Measurements from ENCODE around the gene ABCA2. TPM values are rescaled to one million over a fixed set of nuclear protein-coding genes. Genes with fewer than 3 reads are reported as not detected.

The ABCA2 gene
- total RNA-seq, 4 donors from 2014 or later = 10.4 to 44.7 (median 33.4) TPM

DNA sequence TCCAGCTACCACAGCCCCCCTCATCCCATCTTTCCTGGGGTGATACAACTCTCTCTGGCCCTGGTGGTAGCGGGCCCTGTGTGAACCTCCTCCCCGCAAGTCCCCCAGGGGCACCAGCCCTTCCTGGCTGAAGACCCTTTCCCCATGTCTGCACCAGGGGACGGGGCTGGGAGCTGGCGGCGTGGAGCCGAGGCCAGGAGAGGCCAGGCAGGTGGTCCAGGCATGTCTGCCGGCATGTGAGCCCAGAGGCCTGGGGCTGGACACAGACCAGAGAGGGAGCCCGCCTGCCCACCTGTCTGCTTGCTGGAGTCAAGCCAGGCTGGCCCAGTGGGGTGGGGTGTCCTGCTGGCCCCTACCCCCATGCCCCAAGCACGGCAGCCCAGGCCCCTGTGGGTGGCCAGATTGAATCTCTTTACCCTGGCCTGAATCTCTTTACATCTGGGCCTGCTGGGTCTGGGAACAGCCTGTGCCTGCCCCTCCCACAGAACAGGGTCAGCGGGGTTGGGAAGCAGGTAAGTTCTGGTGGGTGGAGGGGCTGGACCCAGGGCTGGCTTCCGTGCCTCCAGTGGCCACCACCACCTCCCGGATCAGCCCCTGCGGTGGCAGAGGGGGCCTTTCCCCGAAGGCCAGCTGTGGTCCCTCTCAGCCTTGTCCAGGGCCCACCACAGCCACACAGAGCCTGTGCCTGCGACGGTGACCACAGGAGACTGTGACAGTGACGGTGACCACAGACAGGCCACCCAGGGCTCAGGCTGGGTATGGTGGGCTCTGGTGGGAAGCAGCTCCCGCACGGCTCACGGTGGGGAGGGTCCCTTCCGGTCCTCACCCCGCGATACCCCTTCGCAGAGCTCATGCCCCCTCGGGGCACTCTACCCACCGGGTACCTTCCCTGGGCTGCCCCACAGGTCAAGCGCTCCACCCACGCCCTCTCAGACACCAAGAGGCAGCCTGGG lies 68.9 kb downstream of the ABCA2 start:
- TF ChIP-seq, protein P1, sequence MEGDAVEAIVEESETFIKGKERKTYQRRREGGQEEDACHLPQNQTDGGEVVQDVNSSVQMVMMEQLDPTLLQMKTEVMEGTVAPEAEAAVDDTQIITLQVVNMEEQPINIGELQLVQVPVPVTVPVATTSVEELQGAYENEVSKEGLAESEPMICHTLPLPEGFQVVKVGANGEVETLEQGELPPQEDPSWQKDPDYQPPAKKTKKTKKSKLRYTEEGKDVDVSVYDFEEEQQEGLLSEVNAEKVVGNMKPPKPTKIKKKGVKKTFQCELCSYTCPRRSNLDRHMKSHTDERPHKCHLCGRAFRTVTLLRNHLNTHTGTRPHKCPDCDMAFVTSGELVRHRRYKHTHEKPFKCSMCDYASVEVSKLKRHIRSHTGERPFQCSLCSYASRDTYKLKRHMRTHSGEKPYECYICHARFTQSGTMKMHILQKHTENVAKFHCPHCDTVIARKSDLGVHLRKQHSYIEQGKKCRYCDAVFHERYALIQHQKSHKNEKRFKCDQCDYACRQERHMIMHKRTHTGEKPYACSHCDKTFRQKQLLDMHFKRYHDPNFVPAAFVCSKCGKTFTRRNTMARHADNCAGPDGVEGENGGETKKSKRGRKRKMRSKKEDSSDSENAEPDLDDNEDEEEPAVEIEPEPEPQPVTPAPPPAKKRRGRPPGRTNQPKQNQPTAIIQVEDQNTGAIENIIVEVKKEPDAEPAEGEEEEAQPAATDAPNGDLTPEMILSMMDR (IDR thresholded peaks at IDR 0.05) = no peak
- TF ChIP-seq POLR2AphosphoS5 (IDR thresholded peaks at IDR 0.05) (no peak), EP300 (IDR thresholded peaks at IDR 0.05) (no peak), POLR2A (IDR thresholded peaks at IDR 0.05) (no peak)
- 93% methylated on average over 24 of the region's 28 CpGs for WGBS
- no peak overlapping the region for H3K4me3 ChIP-seq
- no peaks in the 10 kb centered on the region for H3K9me3 ChIP-seq
- peaks cover 27% of the 10 kb centered on the region for H3K4me1 ChIP-seq
- DNase-seq (ENCODE audit: low spot score in 2 of 2) = no peak
- H3K27ac ChIP-seq = no peak overlapping the region
- no peaks in the 10 kb centered on the region for H3K36me3 ChIP-seq
- H3K27me3 ChIP-seq = no peaks in the 10 kb centered on the region

DNA sequence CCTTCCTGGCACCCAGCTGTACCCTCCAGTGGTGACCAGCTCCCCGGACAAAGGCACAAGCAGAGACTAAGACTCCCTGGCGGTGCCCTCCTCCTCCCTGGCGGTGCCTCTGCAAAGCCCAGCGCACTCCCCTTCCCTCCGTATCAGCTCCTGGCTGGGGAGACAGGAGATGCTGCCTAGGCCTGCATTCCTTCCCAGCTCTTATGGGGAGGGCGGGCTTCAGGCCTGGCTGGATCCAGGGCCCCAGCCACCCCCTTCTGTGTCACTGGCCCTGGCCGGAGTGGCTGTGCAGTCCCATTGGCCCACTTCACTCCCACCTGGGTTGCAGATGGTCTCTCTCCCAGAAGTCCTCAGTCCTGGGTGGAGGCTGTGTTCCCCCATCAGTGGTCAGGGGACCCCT lies 69.6 kb downstream of the ABCA2 start:
- no peaks in the 10 kb centered on the region for H3K9me3 ChIP-seq
- DNase-seq (ENCODE audit: low spot score in 2 of 2) = no peak
- no peaks in the 10 kb centered on the region for H3K27me3 ChIP-seq
- H3K4me3 ChIP-seq = no peak overlapping the region
- no peak overlapping the region for H3K27ac ChIP-seq
- 100% methylated on average over 3 of the region's 7 CpGs for WGBS
- no peaks in the 10 kb centered on the region for H3K36me3 ChIP-seq
- TF ChIP-seq, protein P1 (IDR thresholded peaks at IDR 0.05) = no peak
- TF ChIP-seq POLR2A (IDR thresholded peaks at IDR 0.05) = no peak
- no peak for TF ChIP-seq EP300 (IDR thresholded peaks at IDR 0.05)
- no peak for TF ChIP-seq POLR2AphosphoS5 (IDR thresholded peaks at IDR 0.05)
- peaks cover 20% of the 10 kb centered on the region for H3K4me1 ChIP-seq

DNA sequence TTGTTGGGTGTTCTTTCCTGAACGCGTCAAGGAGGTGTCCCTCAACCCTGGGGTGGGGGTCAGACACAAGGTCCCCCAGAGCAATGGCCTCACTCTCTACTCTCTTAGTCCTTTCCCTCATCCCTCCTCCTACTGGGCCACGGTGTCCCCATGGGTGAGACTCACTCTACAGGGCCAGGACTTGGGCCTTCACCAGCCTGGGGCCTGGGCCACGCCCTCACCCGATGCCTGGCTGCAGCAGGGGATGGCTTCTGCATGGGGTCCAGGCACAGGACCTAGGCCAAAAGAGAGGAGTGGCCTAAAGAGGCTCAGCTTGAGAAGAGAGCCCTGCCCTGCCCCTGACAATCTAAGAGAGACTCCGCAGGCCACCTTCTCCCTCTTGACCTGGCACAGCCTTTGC lies 70.1 kb downstream of the ABCA2 start:
- no peak overlapping the region for H3K4me3 ChIP-seq
- TF ChIP-seq POLR2AphosphoS5 (IDR thresholded peaks at IDR 0.05) (no peak), POLR2A (IDR thresholded peaks at IDR 0.05) (no peak), EP300 (IDR thresholded peaks at IDR 0.05) (no peak)
- TF ChIP-seq, protein P1 (IDR thresholded peaks at IDR 0.05) = no peak
- H3K27ac ChIP-seq = no peak overlapping the region
- H3K27me3 ChIP-seq = no peaks in the 10 kb centered on the region
- WGBS = 89% methylated on average over 5 of the region's 6 CpGs
- peaks cover 20% of the 10 kb centered on the region for H3K4me1 ChIP-seq
- H3K9me3 ChIP-seq = no peaks in the 10 kb centered on the region
- H3K36me3 ChIP-seq = no peaks in the 10 kb centered on the region
- DNase-seq (ENCODE audit: low spot score in 2 of 2) = no peak

DNA sequence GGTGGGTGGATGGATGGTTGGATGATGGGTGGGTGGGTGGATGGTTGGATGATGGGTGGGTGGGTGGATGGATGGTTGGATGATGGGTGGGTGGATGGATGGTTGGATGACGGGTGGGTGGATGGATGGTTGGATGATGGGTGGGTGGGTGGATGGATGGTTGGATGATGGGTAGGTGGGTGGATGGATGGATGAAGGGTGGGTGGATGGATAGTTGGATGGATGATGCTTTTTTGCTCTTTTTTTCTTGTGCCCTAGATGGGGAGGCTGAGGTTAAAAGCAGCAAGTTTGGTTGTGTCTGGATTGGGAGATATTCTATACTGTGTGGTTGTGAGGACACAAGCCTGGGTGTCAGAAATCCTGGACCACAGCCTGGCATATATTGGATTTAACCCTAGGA lies 70.6 kb downstream of the ABCA2 start:
- 90% methylated on average over 1 of the region's 1 CpG for WGBS
- Histone ChIP-seq H3K4me1 (peaks cover 23% of the 10 kb centered on the region), H3K9me3 (no peaks in the 10 kb centered on the region)

More for the DNA sequence above, 70.6 kb downstream of the ABCA2 start:
- no peak overlapping the region for H3K4me3 ChIP-seq
- TF ChIP-seq, protein P1 (IDR thresholded peaks at IDR 0.05) = no peak
- TF ChIP-seq EP300 (IDR thresholded peaks at IDR 0.05) (no peak), POLR2AphosphoS5 (IDR thresholded peaks at IDR 0.05) (no peak), POLR2A (IDR thresholded peaks at IDR 0.05) (no peak)
- H3K36me3 ChIP-seq = no peaks in the 10 kb centered on the region
- no peak for DNase-seq (ENCODE audit: low spot score in 2 of 2)
- no peak overlapping the region for H3K27ac ChIP-seq
- no peaks in the 10 kb centered on the region for H3K27me3 ChIP-seq

Other genes with a start within 250 kb of the ABCA2 start
- 100 to 1,000 TPM in 2 of 4 donors, 10 to 100 TPM in 2; 71.1 to 148 (median 115) TPM for gene TMEM141, start 236.9 kb downstream of the ABCA2 start, total RNA-seq
- gene CCDC183, start 231.9 kb downstream of the ABCA2 start, total RNA-seq = 10 to 100 TPM in 1 of 4 donors, 1 to 10 TPM in 3; 1.1 to 10.3 (median 2.3) TPM
- 10 to 100 TPM; 54.2 to 70.7 (median 61.0) TPM for gene RABL6, start 220.3 kb downstream of the ABCA2 start, total RNA-seq
- gene AJM1, start 185.8 kb downstream of the ABCA2 start, total RNA-seq = 1 to 10 TPM; 1.6 to 3.1 (median 2.2) TPM
- gene PHPT1, start 178.8 kb downstream of the ABCA2 start, total RNA-seq = 10 to 100 TPM; 41.9 to 64.2 (median 46.6) TPM
- 1 to 10 TPM; 1.3 to 3.9 (median 1.8) TPM for gene MAMDC4, start 175.9 kb downstream of the ABCA2 start, total RNA-seq
- 100 to 1,000 TPM; 236 to 328 (median 311) TPM for gene EDF1, start 161.9 kb downstream of the ABCA2 start, total RNA-seq
- 10 to 100 TPM in 2 of 4 donors, 1 to 10 TPM in 2; 8.6 to 16.1 (median 10.5) TPM for gene TRAF2, start 141.7 kb downstream of the ABCA2 start, total RNA-seq
- 100 to 1,000 TPM; 101 to 166 (median 142) TPM for gene FBXW5, start 83.5 kb downstream of the ABCA2 start, total RNA-seq
- gene C8G, start 83.0 kb downstream of the ABCA2 start, total RNA-seq = 1 to 10 TPM in 1 of 4 donors, not detected in 3; 2.7 TPM
- 1 to 10 TPM in 1 of 4 donors, not detected in 3; 3.7 TPM for gene LCN12, start 76.0 kb downstream of the ABCA2 start, total RNA-seq
- gene PTGDS, start 50.7 kb downstream of the ABCA2 start, total RNA-seq = 10 to 100 TPM in 3 of 4 donors, 1 to 10 TPM in 1; 4.3 to 31.7 (median 25.7) TPM
- under 1 TPM in 2 of 4 donors, not detected in 2; 0.18 to 0.40 TPM for gene LCNL1, start 45.2 kb downstream of the ABCA2 start, total RNA-seq
- 10 to 100 TPM; 43.2 to 68.6 (median 61.5) TPM for gene PAXX, start 35.8 kb downstream of the ABCA2 start, total RNA-seq
- 100 to 1,000 TPM in 3 of 4 donors, 10 to 100 TPM in 1; 20.6 to 159 (median 130) TPM for gene CLIC3, start 31.7 kb downstream of the ABCA2 start, total RNA-seq
- gene FUT7, start 3.9 kb upstream of the ABCA2 start, total RNA-seq = under 1 TPM in 1 of 4 donors, not detected in 3; 0.72 TPM
- 10 to 100 TPM; 22.2 to 64.0 (median 47.3) TPM for gene NPDC1, start 17.9 kb upstream of the ABCA2 start, total RNA-seq
- gene ENTPD2, start 25.8 kb upstream of the ABCA2 start, total RNA-seq = 10 to 100 TPM; 13.3 to 20.8 (median 16.7) TPM
- gene SAPCD2, start 42.3 kb upstream of the ABCA2 start, total RNA-seq = 10 to 100 TPM in 3 of 4 donors, 1 to 10 TPM in 1; 8.2 to 13.6 (median 13.3) TPM
- gene UAP1L1, start 49.3 kb upstream of the ABCA2 start, total RNA-seq = 10 to 100 TPM in 1 of 4 donors, 1 to 10 TPM in 3; 5.0 to 10.1 (median 6.8) TPM
- gene MAN1B1, start 58.7 kb upstream of the ABCA2 start, total RNA-seq = 10 to 100 TPM; 52.1 to 99.2 (median 63.1) TPM
- gene DPP7, start 86.5 kb upstream of the ABCA2 start, total RNA-seq = 100 to 1,000 TPM in 2 of 4 donors, 10 to 100 TPM in 2; 71.4 to 139 (median 96.5) TPM
- under 1 TPM in 3 of 4 donors, not detected in 1; 0.16 to 0.25 (median 0.16) TPM for gene GRIN1, start 110.9 kb upstream of the ABCA2 start, total RNA-seq
- 10 to 100 TPM in 1 of 4 donors, 1 to 10 TPM in 3; 5.4 to 37.2 (median 7.9) TPM for gene LRRC26, start 141.8 kb upstream of the ABCA2 start, total RNA-seq
- gene TMEM210, start 143.8 kb upstream of the ABCA2 start, total RNA-seq = not detected
- 10 to 100 TPM; 24.8 to 99.8 (median 54.9) TPM for gene ANAPC2, start 160.3 kb upstream of the ABCA2 start, total RNA-seq
- 10 to 100 TPM; 45.9 to 72.0 (median 71.1) TPM for gene SSNA1, start 160.4 kb upstream of the ABCA2 start, total RNA-seq
- 10 to 100 TPM; 12.6 to 23.6 (median 18.7) TPM for gene TPRN, start 172.5 kb upstream of the ABCA2 start, total RNA-seq
- gene TMEM203, start 177.4 kb upstream of the ABCA2 start, total RNA-seq = 10 to 100 TPM; 25.0 to 52.4 (median 40.8) TPM
- 10 to 100 TPM; 13.4 to 21.0 (median 20.6) TPM for gene NDOR1, start 177.5 kb upstream of the ABCA2 start, total RNA-seq
- 1 to 10 TPM; 2.8 to 7.5 (median 5.2) TPM for gene RNF208, start 194.0 kb upstream of the ABCA2 start, total RNA-seq
- 10 to 100 TPM; 22.8 to 65.7 (median 44.2) TPM for gene CYSRT1, start 196.9 kb upstream of the ABCA2 start, total RNA-seq
- gene RNF224, start 199.3 kb upstream of the ABCA2 start, total RNA-seq = 1 to 10 TPM in 3 of 4 donors, under 1 TPM in 1; 0.34 to 2.0 (median 1.1) TPM
- gene SLC34A3, start 202.7 kb upstream of the ABCA2 start, total RNA-seq = under 1 TPM in 1 of 4 donors, not detected in 3; 0.34 TPM
- 100 to 1,000 TPM; 225 to 708 (median 639) TPM for gene TUBB4B, start 213.1 kb upstream of the ABCA2 start, total RNA-seq
- gene STPG3, start 223.0 kb upstream of the ABCA2 start, total RNA-seq = 1 to 10 TPM in 1 of 4 donors, not detected in 3; 1.2 TPM
- gene NELFB, start 227.1 kb upstream of the ABCA2 start, total RNA-seq = 10 to 100 TPM; 45.0 to 54.2 (median 50.9) TPM
- 1 to 10 TPM; 3.5 to 9.2 (median 4.4) TPM for gene TOR4A, start 249.5 kb upstream of the ABCA2 start, total RNA-seq